GM12892 (cell line): ENCODE results near the gene LARP4B.

Experiments
- POLR2AphosphoS5 ChIP-seq: IDR thresholded peaks from 2 replicates; pipeline ENCODE4 v1.6.1; 2011; ENCODE audit warnings: low read depth, low read length, control low read depth
- TAF1 ChIP-seq: IDR thresholded peaks from 2 replicates; pipeline ENCODE4 v1.6.1; 2011; ENCODE audit warnings: low read depth, mild to moderate bottlenecking, control low read depth, low read length, borderline replicate concordance

DNA sequence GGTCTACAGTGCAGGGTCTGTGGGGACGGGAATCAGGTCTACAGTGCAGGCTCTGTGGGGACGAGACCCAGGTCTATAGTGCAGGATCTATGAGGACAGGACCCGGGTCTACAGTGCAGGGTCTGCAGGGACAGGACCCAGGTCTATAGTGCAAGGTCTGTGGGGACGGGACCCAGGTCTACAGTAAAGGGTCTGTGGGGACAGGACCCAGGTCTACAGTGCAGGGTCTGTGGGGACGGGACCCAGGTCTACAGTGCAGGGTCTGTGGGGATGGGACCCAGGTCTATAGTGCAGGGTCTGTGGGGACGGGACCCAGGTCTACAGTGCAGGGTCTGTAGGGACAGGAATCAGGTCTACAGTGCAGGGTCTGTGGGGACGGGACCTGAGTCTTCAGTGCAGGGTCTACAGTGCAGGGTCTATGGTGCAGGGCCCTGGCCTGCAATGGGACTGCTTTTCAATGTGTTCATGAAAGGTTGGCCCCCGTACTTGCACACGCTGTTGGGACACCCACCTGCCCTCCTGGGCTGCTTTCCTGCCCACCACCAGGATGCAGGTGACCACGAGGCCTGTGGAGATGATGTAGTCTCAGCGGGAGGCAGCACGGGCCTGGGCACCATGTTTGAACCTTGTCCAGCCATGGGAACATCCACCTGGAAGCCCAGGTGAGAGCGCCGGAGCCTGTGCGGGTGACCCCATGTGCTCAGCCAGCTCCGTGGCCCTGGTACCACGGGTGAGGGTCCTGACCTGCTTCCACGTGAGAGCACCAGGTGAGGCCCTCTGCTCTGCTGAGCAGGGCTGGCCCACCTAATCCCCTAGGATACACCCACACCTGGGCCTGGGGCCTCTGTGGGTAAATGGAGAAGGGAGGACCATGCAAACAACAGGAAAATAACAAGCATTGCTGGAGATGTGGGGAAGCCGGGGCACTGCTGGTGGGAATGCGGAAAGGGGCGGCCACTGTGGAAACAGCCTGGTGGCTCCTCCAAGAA lies 150.7 kb downstream of the LARP4B start:
- TF ChIP-seq POLR2AphosphoS5 (no peak), TAF1 (no peak)
